SHP77 treated with DMSO at 0.1 percent for 48 hours (cell line): ENCODE measurements around the gene SIPA1L3.
"Not testable (repeated sequence)": the region's sequence is repeated elsewhere in the genome, so short reads cannot be mapped to it uniquely, and the experiment has no call there.

ENCODE experiments used
- DNase-seq: peaks from one replicate; lab custom pipeline; 2025; lab: John Stamatoyannopoulos, UW

SIPA1L3 gene

GRCh38 chr19:38213469-38213868 lies 306.5 kb downstream of the SIPA1L3 start:
- DNase-seq: no peak

GRCh38 chr19:38213911-38214625 lies 307.1 kb downstream of the SIPA1L3 start:
- DNase-seq: no peak

DNA sequence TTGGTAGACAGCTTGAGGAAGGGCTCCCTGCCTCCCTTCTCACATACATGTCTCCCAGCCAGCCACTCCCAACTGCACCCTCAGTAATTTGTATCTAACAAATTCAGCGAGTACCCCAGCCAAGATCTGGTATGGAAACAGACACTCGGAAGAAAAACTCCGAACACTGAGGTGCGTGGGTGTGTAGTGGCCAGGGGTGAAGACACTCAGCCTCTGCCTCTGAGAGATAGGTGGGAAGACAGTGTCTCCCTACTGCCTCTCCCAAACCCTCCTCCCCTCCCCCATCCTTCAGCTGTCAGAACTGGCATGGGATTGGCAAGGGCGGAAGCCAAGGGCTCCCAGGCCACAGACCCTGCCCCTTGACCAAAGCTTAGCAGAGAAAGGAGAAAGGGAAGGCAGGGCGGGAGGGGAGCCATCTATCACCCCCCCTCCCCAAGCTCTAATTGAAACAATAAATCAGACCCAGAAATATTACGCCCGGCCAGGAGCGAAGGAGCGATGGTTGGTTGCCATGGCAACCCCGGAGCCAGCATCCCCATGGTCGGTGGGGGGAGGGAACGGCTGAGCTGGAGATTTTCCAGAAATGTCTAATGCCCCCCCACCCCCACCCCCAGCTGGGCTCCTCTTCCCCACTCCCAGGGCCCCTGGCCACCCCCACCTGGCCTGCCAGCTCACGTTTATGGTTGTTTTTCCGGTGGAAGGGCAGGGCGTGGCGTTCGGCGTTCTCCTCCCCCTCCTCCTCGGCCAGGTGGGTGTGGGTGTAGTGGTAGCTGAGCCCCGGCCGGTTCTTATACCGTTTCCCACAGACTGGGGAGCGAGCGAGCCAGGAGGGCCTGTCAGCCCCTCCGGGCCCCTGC lies 310.0 kb downstream of the SIPA1L3 start:
- DNase-seq: no peak

GRCh38 chr19:38218204-38218603 lies 311.2 kb downstream of the SIPA1L3 start:
- no peak for DNase-seq

- no peak for DNase-seq
Observed at GRCh38 chr19:38219221-38219620, 312.2 kb downstream of the SIPA1L3 start.

DNA sequence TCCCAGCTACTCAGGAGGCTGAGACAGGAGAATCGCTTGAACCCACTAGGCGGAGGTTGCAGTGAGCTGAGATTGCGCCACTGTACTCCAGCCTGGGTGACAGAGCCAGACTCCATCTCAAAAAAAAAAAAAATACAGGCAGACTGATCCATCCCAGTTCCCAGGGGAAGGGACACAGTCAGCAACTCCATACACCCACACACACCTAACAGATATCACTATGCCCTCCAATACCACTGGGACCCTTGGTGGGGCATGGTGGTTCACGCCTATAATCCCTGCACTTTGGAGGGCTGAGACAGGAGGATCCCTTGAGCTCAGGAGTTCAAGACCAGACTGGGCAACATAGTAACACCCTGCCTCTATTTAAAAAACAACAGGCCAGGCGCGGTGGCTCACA lies 314.4 kb downstream of the SIPA1L3 start:
- no peak for DNase-seq

DNA sequence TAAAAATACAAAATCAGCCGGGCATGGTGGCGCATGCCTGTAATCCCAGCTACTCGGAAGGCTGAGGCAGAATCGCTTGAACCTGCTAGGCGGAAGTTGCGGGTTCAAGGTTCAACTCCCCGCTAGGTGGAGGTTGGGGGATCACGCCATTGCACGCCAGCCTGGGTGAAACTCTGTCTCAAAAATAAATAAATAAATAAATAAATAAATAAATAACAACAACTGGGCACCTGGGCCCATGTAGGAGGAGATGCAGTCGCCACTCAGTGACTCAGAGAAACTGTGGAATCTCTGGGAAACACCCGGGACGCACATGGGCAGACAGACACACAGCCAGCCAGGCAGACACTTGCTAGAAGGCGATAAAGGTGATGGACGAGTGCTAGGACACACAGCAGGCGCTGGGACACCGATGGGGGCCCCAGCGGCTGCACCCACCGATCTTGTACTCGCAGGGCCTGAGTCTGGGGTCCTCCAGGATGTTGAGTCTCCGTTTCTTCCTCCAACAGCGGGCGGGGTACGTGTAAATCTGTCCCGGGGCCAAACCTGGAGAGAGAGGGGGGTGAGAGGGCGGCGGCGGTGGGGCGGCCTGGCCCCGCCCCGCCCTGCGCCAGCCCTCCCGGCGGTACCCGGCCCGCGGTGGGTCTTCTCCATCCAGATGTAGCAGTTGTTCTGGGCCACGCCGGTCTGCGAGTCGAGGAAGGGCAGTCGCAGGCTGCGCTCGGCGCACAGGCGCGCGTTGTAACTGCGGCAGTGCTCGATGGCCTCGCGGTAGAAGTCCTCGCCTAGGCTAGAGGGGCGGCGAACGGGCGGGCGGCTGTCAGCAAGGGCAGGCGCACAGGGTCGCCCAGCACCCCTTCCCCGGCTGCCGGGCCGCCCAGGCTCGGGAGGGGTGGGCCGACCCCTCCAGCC lies 315.2 kb downstream of the SIPA1L3 start:
- no peak for DNase-seq

DNA sequence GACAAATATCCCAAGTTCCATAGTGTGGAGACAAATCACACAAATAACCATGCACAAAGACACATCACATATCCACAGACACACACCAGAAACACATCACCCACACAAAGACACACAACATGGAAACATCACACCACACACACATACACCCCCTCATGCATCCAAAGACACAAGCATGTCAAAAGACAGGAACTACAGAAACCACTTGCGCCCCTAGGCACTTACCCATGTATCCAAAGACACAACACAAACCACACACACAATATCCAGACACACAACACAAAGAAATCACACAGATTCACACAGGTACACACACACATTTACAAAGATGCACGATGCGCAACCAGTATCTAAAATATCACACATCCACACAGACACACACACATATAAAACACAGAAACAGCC lies 316.1 kb downstream of the SIPA1L3 start:
- DNase-seq: no peak

DNA sequence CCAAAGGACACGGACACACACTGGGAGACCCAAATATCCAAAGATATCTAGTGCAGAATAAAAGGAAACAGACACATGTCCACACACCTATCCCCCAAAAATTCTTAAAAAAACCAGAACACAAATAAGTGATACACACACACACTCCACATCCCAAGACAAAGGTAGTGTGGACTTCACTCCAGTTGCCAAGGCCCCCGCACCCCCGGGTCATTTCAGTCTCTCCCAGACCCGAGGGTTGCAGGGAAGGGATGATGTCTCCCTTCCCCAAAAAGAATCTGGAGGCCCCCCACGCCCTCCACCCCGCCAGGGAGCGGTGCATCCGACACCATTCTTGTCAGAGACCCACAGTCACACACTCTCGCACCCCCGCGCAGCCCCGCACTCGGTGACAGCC lies 316.6 kb downstream of the SIPA1L3 start:
- no peak for DNase-seq

- peak; percentile 61 for DNase-seq
Observed at GRCh38 chr19:38224014-38224862, 317.2 kb downstream of the SIPA1L3 start, which contains the start of gene DPF1. TSS of gene DPF1 (minus strand) at chr19:38224222. CDS start at chr19:38224142, 80 bp downstream.

GRCh38 chr19:38224863-38225218 lies 317.8 kb downstream of the SIPA1L3 start:
- not testable (repeated sequence) for DNase-seq

GRCh38 chr19:38227287-38228004 lies 320.4 kb downstream of the SIPA1L3 start:
- DNase-seq: no peak

DNA sequence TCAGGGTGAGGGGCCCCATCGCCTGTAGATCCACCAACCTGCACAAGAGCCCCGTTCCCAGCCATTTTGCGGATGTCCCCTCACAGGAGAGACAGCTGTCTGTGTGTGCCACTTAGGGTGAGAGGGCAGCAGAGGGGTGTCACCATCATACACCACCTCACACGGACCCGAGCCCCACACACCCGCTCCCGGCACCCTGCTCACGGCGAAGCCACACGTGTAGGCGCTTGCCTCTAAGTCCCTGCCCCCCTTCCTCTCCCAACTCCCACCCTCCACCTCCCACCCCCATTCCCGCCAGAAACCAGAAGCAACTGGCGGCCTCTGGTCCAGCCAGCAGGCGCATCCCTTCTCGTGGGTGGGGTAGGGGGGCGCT lies 321.0 kb downstream of the SIPA1L3 start:
- no peak for DNase-seq

GRCh38 chr19:38228491-38229439 lies 321.8 kb downstream of the SIPA1L3 start:
- DNase-seq: no peak

- DNase-seq: peak; percentile 88
Observed at GRCh38 chr19:38229585-38230073, 322.6 kb downstream of the SIPA1L3 start.

GRCh38 chr19:38230506-38231133 lies 323.6 kb downstream of the SIPA1L3 start:
- DNase-seq: not testable (repeated sequence)

GRCh38 chr19:38231918-38232317 lies 324.9 kb downstream of the SIPA1L3 start:
- DNase-seq: no peak

- DNase-seq: peak; percentile 54
Observed at GRCh38 chr19:38233740-38234251, 326.8 kb downstream of the SIPA1L3 start.

- DNase-seq: no peak
Observed at GRCh38 chr19:38234615-38235014, 327.6 kb downstream of the SIPA1L3 start.
